ENCODE results near the gene CYB5D1.
"Not testable (repeated sequence)": the region's sequence is repeated elsewhere in the genome, so short reads cannot be mapped to it uniquely, and the experiment has no call there.

Gene CYB5D1, protein sequence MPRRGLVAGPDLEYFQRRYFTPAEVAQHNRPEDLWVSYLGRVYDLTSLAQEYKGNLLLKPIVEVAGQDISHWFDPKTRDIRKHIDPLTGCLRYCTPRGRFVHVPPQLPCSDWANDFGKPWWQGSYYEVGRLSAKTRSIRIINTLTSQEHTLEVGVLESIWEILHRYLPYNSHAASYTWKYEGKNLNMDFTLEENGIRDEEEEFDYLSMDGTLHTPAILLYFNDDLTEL

GRCh38 chr17:7857713-7858521 is at the start of gene CYB5D1:
Gene CYB5D1 (plus strand): TSS chr17:7858003. CDS start chr17:7858135, 132 bp downstream.
- DNase-seq (ENCODE audit: low read depth, low spot score) = peak; percentile 95

- no peak for DNase-seq (ENCODE audit: low read depth, low spot score)
Observed at GRCh38 chr17:7809086-7809790, 48.6 kb upstream of the CYB5D1 start.

GRCh38 chr17:7809791-7810343 is 47.9 kb upstream of the CYB5D1 start:
- not testable (repeated sequence) for DNase-seq (ENCODE audit: low read depth, low spot score)

GRCh38 chr17:7811251-7811650 is 46.6 kb upstream of the CYB5D1 start:
- no peak for DNase-seq (ENCODE audit: low read depth, low spot score)

DNA sequence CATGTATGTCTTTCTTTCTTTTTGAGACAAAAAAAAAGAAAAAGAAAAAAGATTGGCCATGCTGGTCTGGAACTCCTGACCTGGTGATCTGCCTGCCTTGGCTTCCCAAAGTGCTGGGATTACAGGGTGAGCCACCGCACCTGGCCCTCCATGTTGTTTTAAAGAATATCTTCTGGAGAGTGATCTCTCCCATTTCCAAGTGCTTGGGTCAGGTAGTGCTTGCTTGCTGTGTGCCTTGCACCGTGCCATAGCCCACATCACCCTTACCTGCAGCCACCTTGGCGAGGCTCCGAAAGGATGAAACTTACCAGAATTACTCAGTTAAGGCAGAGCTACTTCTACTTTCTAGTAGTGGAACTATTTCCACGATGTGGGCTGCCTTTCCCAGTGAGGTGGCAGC is 42.8 kb upstream of the CYB5D1 start:
- DNase-seq (ENCODE audit: low read depth, low spot score) = no peak

DNA sequence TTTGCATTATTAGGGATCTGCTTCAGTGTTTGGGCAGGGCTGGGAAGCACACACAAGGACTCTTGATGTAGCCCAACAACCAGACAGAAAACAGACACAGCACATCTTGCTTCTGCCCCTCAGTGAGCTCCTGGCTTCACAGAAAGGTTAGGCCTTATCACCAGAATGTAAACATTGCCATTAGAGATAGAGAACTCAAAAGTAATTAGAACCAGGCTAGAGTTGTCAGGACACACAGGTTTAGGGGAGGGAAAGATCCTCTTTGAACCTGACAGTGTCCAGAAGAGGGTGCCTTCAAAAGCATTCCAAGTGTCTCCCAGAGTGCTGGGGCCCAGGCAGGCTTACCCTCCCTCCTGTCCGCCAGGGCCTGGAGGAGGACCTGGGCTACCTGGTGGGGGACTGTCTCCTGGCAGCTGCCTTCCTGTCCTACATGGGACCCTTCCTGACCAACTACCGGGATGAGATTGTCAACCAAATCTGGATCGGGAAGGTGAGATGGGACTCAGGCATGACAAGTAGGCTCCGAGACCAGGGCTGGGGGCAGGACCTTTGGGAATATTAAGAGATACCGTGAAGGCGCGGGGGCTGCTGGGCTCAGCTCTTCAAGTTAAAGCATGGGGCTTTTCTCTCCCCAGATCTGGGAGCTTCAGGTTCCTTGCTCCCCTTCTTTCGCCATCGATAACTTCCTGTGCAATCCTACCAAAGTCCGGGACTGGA is 40.7 kb upstream of the CYB5D1 start:
- no peak for DNase-seq (ENCODE audit: low read depth, low spot score)

DNA sequence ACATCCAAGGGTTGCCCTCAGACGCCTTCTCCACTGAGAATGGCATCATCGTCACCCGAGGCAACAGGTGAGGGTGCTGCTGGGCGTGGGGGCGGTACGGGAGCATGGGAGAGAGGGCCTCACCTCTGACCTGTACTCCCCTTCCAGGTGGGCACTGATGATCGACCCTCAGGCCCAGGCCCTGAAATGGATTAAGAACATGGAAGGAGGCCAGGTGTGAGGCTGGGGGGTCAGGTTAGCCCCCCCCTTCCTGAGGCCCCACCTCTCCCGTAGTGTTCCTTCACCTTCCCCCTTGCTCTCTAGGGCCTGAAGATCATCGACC is 40.2 kb upstream of the CYB5D1 start:
- DNase-seq (ENCODE audit: low read depth, low spot score) = no peak

GRCh38 chr17:7818026-7818425 is 39.8 kb upstream of the CYB5D1 start:
- no peak for DNase-seq (ENCODE audit: low read depth, low spot score)

DNA sequence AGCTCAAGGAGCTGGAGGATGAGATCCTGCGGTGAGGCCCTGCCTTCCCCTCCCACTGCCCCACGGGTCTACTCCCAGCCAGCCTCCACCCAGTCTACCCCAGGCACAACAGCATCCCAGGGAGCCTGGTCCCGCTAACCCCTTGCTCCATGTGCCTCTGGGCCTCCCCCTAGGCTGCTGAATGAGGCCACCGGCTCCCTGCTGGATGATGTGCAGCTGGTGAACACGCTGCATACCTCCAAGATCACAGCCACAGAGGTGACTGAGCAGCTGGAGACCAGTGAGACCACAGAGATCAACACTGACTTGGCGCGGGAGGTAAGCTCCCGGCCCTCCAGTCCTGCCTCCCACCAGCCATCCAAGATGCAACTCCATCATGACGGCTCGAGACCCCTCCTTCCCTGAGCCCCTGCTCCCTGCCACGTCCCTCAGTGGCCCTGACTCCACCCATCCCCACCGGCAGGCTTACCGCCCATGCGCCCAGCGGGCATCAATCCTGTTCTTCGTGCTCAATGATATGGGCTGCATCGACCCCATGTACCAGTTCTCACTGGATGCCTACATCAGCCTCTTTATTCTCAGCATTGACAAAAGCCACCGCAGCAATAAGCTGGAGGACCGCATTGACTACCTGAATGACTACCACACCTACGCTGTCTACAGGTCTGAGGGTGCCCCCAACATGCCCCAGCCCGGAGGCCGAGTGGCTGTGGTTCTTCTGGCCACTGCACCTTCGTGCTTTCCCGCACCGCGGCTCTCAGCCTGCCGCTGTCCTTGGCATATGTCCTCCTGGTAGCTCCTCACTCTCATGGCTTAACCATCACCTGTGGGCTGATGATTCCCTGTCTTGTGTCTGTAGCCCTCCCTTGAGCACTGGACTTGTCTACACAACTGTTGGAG is 38.8 kb upstream of the CYB5D1 start:
- DNase-seq (ENCODE audit: low read depth, low spot score) = no peak

DNA sequence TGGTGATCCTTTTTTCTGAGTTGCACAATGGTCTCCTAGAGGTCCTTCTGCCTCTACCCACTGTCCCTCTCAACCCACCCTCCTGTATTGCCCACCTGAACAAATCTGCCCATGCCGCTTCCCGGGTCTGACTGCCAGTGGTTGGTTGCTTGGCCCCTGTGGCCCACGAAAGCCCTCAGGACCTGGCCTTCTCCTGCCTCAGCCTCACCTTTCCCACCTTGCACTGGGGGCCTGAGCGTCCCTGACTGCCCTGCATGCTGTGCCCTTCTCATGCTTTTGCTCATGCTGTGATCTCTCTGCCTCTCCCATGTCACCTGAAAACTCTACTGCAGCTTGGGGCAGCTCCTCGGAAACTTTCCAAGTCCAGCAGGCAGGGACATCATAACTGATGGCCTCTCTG is 37.6 kb upstream of the CYB5D1 start:
- DNase-seq (ENCODE audit: low read depth, low spot score) = no peak

- DNase-seq (ENCODE audit: low read depth, low spot score) = no peak
Observed at GRCh38 chr17:7822126-7822525, 35.7 kb upstream of the CYB5D1 start.

GRCh38 chr17:7823581-7824001 is 34.2 kb upstream of the CYB5D1 start:
- no peak for DNase-seq (ENCODE audit: low read depth, low spot score)

DNA sequence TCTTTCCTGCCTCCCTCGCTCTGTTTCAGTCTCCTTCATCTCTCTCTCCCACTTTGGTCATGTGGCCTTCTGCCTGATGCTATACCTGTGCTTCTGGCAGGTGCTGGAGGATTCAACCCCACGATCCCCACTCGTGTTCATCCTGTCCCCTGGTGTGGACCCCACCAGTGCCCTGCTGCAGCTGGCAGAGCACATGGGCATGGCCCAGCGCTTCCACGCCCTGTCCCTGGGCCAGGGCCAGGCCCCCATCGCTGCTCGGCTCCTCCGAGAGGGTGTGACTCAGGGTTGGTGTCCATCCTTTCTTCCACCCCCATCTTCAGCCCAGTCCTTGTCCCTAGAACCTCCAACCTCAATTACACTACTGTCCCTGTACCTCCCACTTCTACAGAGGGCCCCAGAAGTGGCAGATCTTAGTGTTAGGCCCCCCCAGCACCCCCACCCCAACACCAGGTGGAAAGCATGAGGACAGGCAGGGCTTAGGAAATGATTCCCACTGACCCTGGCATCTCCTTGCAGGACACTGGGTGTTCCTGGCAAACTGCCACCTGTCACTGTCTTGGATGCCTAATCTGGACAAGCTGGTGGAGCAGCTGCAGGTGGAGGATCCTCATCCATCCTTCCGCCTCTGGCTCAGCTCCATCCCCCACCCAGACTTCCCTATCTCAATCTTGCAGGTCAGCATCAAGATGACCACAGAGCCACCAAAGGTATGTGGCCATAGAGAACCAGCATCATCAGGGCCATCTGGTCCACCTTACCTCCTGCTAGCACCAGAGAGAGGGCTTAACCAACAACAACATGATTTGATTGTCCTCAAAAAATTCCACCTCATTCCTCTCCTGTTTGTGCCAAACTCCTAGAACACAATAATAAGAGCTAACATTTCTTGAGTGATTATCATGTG is 33.5 kb upstream of the CYB5D1 start:
- DNase-seq (ENCODE audit: low read depth, low spot score) = no peak

DNA sequence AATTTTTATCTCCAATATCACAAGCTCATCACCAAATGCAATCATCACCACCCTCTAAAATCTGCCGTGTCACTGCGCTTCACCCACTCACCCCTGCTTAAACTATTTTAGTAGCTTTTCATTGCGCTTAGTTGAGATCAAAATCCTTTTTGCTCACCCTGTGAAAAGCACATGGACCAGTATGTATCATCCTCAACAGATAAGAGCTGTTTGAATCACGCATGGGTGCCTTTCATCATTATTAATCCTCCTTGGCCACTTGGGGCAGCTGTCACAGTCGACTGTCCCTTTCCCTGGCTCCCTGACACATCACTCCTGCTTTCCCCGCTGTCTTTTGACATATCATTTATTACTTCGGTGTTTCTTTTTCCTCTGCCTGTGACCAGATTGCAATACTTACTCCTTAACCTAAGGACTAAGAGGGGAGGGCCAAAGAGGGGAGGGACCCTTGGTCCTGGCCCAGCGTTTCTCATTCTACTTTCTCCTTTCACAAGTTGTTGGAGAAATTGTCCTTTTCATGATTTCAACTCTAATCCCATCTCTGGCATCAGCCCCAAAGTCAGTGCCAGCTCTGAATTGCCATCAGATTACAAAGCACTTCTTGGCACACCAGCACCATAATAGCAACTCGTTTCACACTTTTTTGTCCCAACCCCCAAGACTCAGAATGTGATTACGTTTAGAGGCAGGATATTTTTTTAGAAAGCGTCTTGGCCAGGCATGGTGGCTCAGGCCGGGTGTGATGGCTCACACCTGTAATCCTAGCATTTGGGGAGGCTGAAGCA is 32.4 kb upstream of the CYB5D1 start:
- peak; percentile 55 for DNase-seq (ENCODE audit: low read depth, low spot score)

DNA sequence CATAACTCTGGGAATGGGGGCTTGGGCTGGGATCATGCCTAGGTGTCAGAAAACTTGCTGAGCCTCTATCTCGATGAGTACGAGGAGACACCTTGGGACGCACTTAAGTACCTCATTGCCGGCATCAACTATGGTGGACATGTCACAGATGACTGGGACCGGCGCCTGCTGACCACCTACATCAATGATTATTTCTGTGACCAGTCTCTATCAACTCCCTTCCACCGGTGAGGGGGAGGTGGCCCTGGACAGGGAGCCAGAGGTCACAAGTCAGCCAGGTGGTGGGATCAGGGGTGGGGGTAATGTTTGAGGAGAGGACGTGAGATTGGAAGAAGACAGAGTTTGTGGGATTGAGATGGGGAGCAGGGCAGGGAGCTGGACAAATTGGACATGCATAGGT is 27.2 kb upstream of the CYB5D1 start:
- DNase-seq (ENCODE audit: low read depth, low spot score) = no peak

GRCh38 chr17:7831233-7831632 is 26.6 kb upstream of the CYB5D1 start:
- DNase-seq (ENCODE audit: low read depth, low spot score) = no peak

- no peak for DNase-seq (ENCODE audit: low read depth, low spot score)
Observed at GRCh38 chr17:7832431-7832830, 25.4 kb upstream of the CYB5D1 start.

DNA sequence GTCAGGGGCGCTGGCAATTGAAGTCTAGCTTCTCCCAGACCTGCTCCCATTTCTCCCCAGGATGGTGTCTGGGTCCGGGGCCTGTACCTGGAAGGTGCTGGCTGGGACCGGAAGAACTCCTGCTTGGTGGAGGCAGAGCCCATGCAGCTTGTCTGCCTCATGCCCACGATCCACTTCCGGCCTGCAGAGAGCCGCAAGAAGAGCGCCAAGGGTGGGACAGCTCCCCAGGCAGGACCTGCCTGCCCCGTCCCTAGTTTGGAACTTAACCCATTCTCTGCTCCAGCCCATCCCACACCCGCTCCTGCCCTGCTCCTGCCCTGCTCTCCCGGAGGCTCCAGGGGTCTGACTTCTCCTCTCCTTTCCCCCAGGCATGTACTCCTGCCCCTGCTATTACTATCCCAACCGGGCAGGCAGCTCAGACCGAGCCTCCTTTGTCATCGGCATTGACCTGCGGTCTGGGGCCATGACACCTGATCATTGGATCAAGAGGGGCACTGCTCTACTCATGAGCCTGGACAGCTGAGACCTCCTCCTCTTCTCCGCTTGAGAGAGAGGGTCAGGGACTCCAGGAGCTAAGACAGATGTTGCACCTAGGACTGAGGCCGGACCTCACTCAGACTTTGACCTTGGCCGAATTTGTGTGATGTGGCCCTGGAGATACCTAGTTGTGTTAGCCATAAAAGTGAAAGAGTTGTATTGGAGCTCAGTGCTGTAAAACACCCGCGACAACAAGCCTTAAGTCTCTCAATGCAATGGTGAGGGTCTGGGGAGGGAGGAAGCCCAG is 24.6 kb upstream of the CYB5D1 start:
- no peak for DNase-seq (ENCODE audit: low read depth, low spot score)

Data from astrocyte of the hippocampus (primary cell).